SK-N-SH (cell line): ENCODE measurements around the gene PPM1B. TPM values are rescaled to one million over a fixed set of nuclear protein-coding genes. Genes with fewer than 3 reads are reported as not detected.

Experiments used
- CTCF ChIA-PET: fragments of 300-600, 350-600 bp; formaldehyde crosslinking; extraction: SDS; loops from one replicate; lab custom pipeline; 2021; lab: Yijun Ruan, JAX
- POLR2A ChIA-PET: fragments of 350-600 bp; sonication (Branson Sonifier 250); formaldehyde crosslinking; extraction: SDS; loops from one replicate; lab custom pipeline; 2020; ENCODE audit warnings: antibody characterized with exemption, inconsistent platforms; lab: Yijun Ruan, JAX
- DNase-seq: peaks from one replicate; pipeline ENCODE4 v3.0.0; 2012
- H2AFZ ChIP-seq: fragments of 200-600 bp; sonication (generic); 2 replicates; pipeline ENCODE4 v1.8.1; 2016; ENCODE audit warnings: antibody characterized with exemption, mild to moderate bottlenecking, low read depth
- H3F3A ChIP-seq: fragments of 200-600 bp; sonication (generic); replicated peaks from 2 replicates; pipeline ENCODE3; 2016; ENCODE audit warnings: antibody characterized with exemption, mild to moderate bottlenecking; ENCODE audit not compliant: insufficient read depth
- H3K27ac ChIP-seq, 2 experiments: fragments of 200-500 bp in 1 of 2; fragments of 200-600 bp in 1 of 2; sonication (Bioruptor generic) in 1 of 2; sonication (generic), shearing (Covaris generic) in 1 of 2; 2 replicates each; pipeline versions ENCODE4 v1.5.1 to v1.6.1; 2014 to 2016; ENCODE audit warnings: low read depth in 2 of 2, inconsistent platforms in 1 of 2, low read length in 1 of 2, mild to moderate bottlenecking in 1 of 2, mixed read lengths in 1 of 2
- H3K27me3 ChIP-seq: fragments of 200-600 bp; sonication (generic), shearing (Covaris generic); 2 replicates; pipeline ENCODE4 v1.6.1; 2016; ENCODE audit warnings: mixed run types; ENCODE audit not compliant: insufficient read depth
- H3K36me3 ChIP-seq, 2 experiments: fragments of 200-500 bp in 1 of 2; fragments of 200-600 bp in 1 of 2; sonication (Bioruptor generic) in 1 of 2; sonication (generic) in 1 of 2; replicated peaks in 1 of 2; 2 replicates each; pipeline versions ENCODE3 to v1.5.1; 2014 to 2016; ENCODE audit warnings: low read length in 1 of 2, mild to moderate bottlenecking in 1 of 2; ENCODE audit not compliant: insufficient read depth in 2 of 2, control insufficient read depth in 1 of 2
- H3K4me1 ChIP-seq, 2 experiments: fragments of 200-500 bp in 1 of 2; fragments of 200-600 bp in 1 of 2; sonication (Bioruptor generic) in 1 of 2; sonication (generic), shearing (Covaris generic) in 1 of 2; 2 replicates each; pipeline versions ENCODE4 v1.5.1 to v1.6.1; 2014 to 2016; ENCODE audit warnings: low read depth in 1 of 2, low read length in 1 of 2, mixed run types in 1 of 2; ENCODE audit not compliant: insufficient read depth in 2 of 2, control insufficient read depth in 1 of 2
- H3K4me2 ChIP-seq: fragments of 200-600 bp; sonication (generic), shearing (Covaris generic); 2 replicates; pipeline ENCODE4 v1.6.1; 2017; ENCODE audit warnings: mixed run types
- H3K4me3 ChIP-seq, 2 experiments: fragments of 200-500 bp in 1 of 2; fragments of 200-600 bp in 1 of 2; sonication (Bioruptor generic) in 1 of 2; sonication (generic), shearing (Covaris generic) in 1 of 2; 2 replicates each; pipeline versions ENCODE4 v1.5.1 to v1.8.1; 2014 to 2016; ENCODE audit warnings: low read depth in 2 of 2, inconsistent platforms in 1 of 2, low read length in 1 of 2, mild to moderate bottlenecking in 1 of 2, mixed read lengths in 1 of 2, moderate library complexity in 1 of 2
- H3K79me2 ChIP-seq: fragments of 200-600 bp; sonication (generic); 2 replicates; pipeline ENCODE4 v1.8.1; 2017; ENCODE audit warnings: mild to moderate bottlenecking; ENCODE audit not compliant: insufficient read depth
- H3K9ac ChIP-seq: fragments of 200-600 bp; sonication (generic); 2 replicates; pipeline ENCODE4 v1.6.1; 2017; ENCODE audit warnings: mixed run types
- H3K9me2 ChIP-seq: fragments of 200-600 bp; sonication (generic); 2 replicates; pipeline ENCODE4 v1.6.1; 2017; ENCODE audit warnings: mixed run types
- H3K9me3 ChIP-seq: fragments of 200-600 bp; sonication (generic); 2 replicates; pipeline ENCODE4 v1.6.1; 2017; ENCODE audit warnings: mixed run types, mild to moderate bottlenecking, moderate library complexity
- H4K20me1 ChIP-seq: fragments of 200-600 bp; sonication (generic); 2 replicates; pipeline ENCODE4 v1.6.1; 2017; ENCODE audit warnings: mild to moderate bottlenecking, mixed run types; ENCODE audit not compliant: insufficient read depth
- CHD2 ChIP-seq: fragments of 150-350 bp; IDR thresholded peaks from 2 replicates; pipeline ENCODE4 v1.6.1; 2018; ENCODE audit warnings: low read length; ENCODE audit not compliant: partially characterized antibody
- CTCF ChIP-seq: fragments of 200-600 bp; sonication (generic); IDR thresholded peaks from 2 replicates; pipeline ENCODE4 v1.6.1; 2017; ENCODE audit warnings: antibody characterized with exemption, mild to moderate bottlenecking, moderate library complexity
- ELF1 ChIP-seq: IDR thresholded peaks from 2 replicates; pipeline ENCODE4 v1.4.0; 2012
- EP300 ChIP-seq, 2 experiments: IDR thresholded peaks; 2 replicates each; pipeline versions ENCODE4 v1.4.0 to v1.6.1; 2012; ENCODE audit warnings: borderline replicate concordance in 1 of 2, low read depth in 1 of 2, low read length in 1 of 2
- FOSL2 ChIP-seq: IDR thresholded peaks from 2 replicates; pipeline ENCODE4 v1.4.0; 2012; ENCODE audit warnings: low read depth, mild to moderate bottlenecking, moderate library complexity, borderline replicate concordance
- FOXJ3 ChIP-seq: sonication (generic); formaldehyde crosslinking; IDR thresholded peaks from 2 replicates; pipeline ENCODE4 v1.5.1; 2020; ENCODE audit warnings: mild to moderate bottlenecking, missing genetic modification reagents
- GABPA ChIP-seq: IDR thresholded peaks from 2 replicates; pipeline ENCODE4 v1.4.0; 2012; ENCODE audit warnings: low read depth, mild to moderate bottlenecking
- GATA2 ChIP-seq: sonication (generic); formaldehyde crosslinking; IDR thresholded peaks from 2 replicates; pipeline ENCODE4 v1.5.0; 2020; ENCODE audit warnings: mild to moderate bottlenecking, missing genetic modification reagents
- JUND ChIP-seq: IDR thresholded peaks from 2 replicates; pipeline ENCODE4 v1.4.0; 2012
- MAX ChIP-seq: IDR thresholded peaks from 2 replicates; pipeline ENCODE4 v1.4.0; 2012; ENCODE audit warnings: low read depth
- MEF2A ChIP-seq: IDR thresholded peaks from 2 replicates; pipeline ENCODE4 v1.4.0; 2012; ENCODE audit warnings: low read depth, borderline replicate concordance
- MXI1 ChIP-seq: IDR thresholded peaks from 2 replicates; pipeline ENCODE4 v1.6.1; 2012; ENCODE audit warnings: mild to moderate bottlenecking, low read depth, low read length, improper control_type of control experiment
- NFIC ChIP-seq: IDR thresholded peaks from 2 replicates; pipeline ENCODE4 v1.4.0; 2012; ENCODE audit warnings: borderline replicate concordance
- NRF1 ChIP-seq: IDR thresholded peaks from 2 replicates; pipeline ENCODE4 v1.6.1; 2012; ENCODE audit warnings: low read depth, mild to moderate bottlenecking, low read length
- PBX3 ChIP-seq: IDR thresholded peaks from 2 replicates; pipeline ENCODE4; 2012
- POLR2AphosphoS5 ChIP-seq: IDR thresholded peaks from 2 replicates; pipeline ENCODE4 v1.6.1; 2012; ENCODE audit warnings: low read depth, low read length
- RAD21 ChIP-seq: IDR thresholded peaks from 2 replicates; pipeline ENCODE4 v1.6.1; 2012; ENCODE audit warnings: mild to moderate bottlenecking, low read length
- RCOR1 ChIP-seq: fragments of 150-350 bp; IDR thresholded peaks from 2 replicates; pipeline ENCODE4 v1.6.1; 2017; ENCODE audit warnings: antibody characterized with exemption, low read length
- REST ChIP-seq: IDR thresholded peaks from 2 replicates; pipeline ENCODE4 v1.6.1; 2012; ENCODE audit warnings: mild to moderate bottlenecking, low read depth, low read length, moderate library complexity
- RFX5 ChIP-seq: IDR thresholded peaks from 2 replicates; pipeline ENCODE4 v1.6.1; 2012; ENCODE audit warnings: mild to moderate bottlenecking, improper control_type of control experiment, low read length
- RXRA ChIP-seq: IDR thresholded peaks from 2 replicates; pipeline ENCODE4 v1.4.0; 2012; ENCODE audit warnings: low read depth, mild to moderate bottlenecking, borderline replicate concordance
- SIN3A ChIP-seq: IDR thresholded peaks from 2 replicates; pipeline ENCODE4 v1.6.1; 2012; ENCODE audit warnings: low read depth, mild to moderate bottlenecking, low read length, moderate library complexity, borderline replicate concordance
- SMC3 ChIP-seq: IDR thresholded peaks from 2 replicates; pipeline ENCODE4 v1.6.1; 2012; ENCODE audit warnings: low read depth, low read length, improper control_type of control experiment
- TAF1 ChIP-seq: IDR thresholded peaks from 2 replicates; pipeline ENCODE4 v1.6.1; 2012; ENCODE audit warnings: low read depth, mild to moderate bottlenecking, low read length, moderate library complexity, borderline replicate concordance
- USF1 ChIP-seq: IDR thresholded peaks from 2 replicates; pipeline ENCODE4 v1.4.0; 2012; ENCODE audit warnings: low read depth, borderline replicate concordance
- YY1 ChIP-seq: IDR thresholded peaks from 2 replicates; pipeline ENCODE4 v1.4.0; 2012; ENCODE audit warnings: low read depth, mild to moderate bottlenecking
- ZBTB33 ChIP-seq: IDR thresholded peaks from 2 replicates; pipeline ENCODE4 v1.4.0; 2012; ENCODE audit warnings: low read depth, borderline replicate concordance
- whole genome bisulfite sequencing: methylation state at CpG from one replicate; pipeline ENCODE4 v1.1.6; 2017; ENCODE audit warnings: low lambda C conversion rate; 5-methylcytosine and 5-hydroxymethylcytosine counted together
- polyA plus RNA-seq, 3 experiments: library from polyadenylated mRNA; depleted of rRNA; stranded (reverse); fragments of >200 nt; gene quantifications; 2 replicates each; pipeline ENCODE4 v1.2.3, GENCODE V29; 2012

Gene PPM1B
- polyA plus RNA-seq, 1 of the 3 experiments (the other 2 are of a cell fraction) = 16.2 TPM

- peaks cover 9% of the 10 kb centered on the region for H3F3A ChIP-seq
- H3K79me2 ChIP-seq = no peaks in the 10 kb centered on the region
- no peak for DNase-seq
- ChIA-PET CTCF (interaction anchor here (0.6 to 1.1 kb wide), 3 partner anchors 32 to 372 kb away, joined by 3 read pairs; no protein-coding TSS in a partner anchor), POLR2A (no interaction called here)
- H3K27me3 ChIP-seq = no peaks in the 10 kb centered on the region
- 13% methylated on average over 2 of the region's 2 CpGs for WGBS
- H3K4me3 ChIP-seq = no peak overlapping the region
- no peak overlapping the region for H2AFZ ChIP-seq
- H3K27ac ChIP-seq = peak overlapping the region in 1 of 2 experiments; percentile 5; a peak in 1 of 4 replicates
- H3K4me2 ChIP-seq = no peak overlapping the region
- no peaks in the 10 kb centered on the region for H3K9me3 ChIP-seq
- H3K9ac ChIP-seq = no peak overlapping the region
- H3K4me1 ChIP-seq = no peaks in the 10 kb centered on the region
- H3K9me2 ChIP-seq = no peaks in the 10 kb centered on the region
- no peaks in the 10 kb centered on the region for H3K36me3 ChIP-seq
- H4K20me1 ChIP-seq = no peaks in the 10 kb centered on the region
- TF ChIP-seq RXRA (no peak), ELF1 (no peak), CHD2 (no peak), RAD21 (no peak), SMC3 (no peak), MEF2A (no peak), REST (no peak), TAF1 (no peak), RCOR1 (no peak), MAX (peak; percentile 16; the same call in 1 of the 2 replicates), GATA2 (CRISPR knock-in tag) (no peak), PBX3 (peak; percentile 34; the same call in 1 of the 2 replicates), POLR2AphosphoS5 (no peak), GABPA (no peak), FOSL2 (peak; percentile 47), NRF1 (no peak), CTCF (no peak), FOXJ3 (CRISPR knock-in tag) (no peak), YY1 (no peak), USF1 (no peak), RFX5 (no peak), NFIC (0 out of 2 replicates have a peak, but pooled peaks have one; percentile 27), EP300 (IDR thresholded peaks at IDR 0.05; ENCODE audit: borderline replicate concordance in 1 of 2, low read depth in 1 of 2, low read length in 1 of 2) (peak in 1 of 2 experiments; percentile 62; a peak in 2 of 4 replicates), JUND (peak; percentile 66), ZBTB33 (no peak), MXI1 (no peak), SIN3A (no peak)
Measured at GRCh38 chr2:44120428-44120827, 48.2 kb upstream of the PPM1B start.
